ENCODE results near the gene APOBEC3C. TPM values are rescaled to one million over a fixed set of nuclear protein-coding genes. Genes with fewer than 3 reads are reported as not detected.
"Not testable (repeated sequence)": the region's sequence is repeated elsewhere in the genome, so short reads cannot be mapped to it uniquely, and the experiment has no call there.

APOBEC3C gene
- polyA plus RNA-seq, 1 donor from 2014 or later, result not detected

GRCh38 chr22:39055658-39056057 is 41.6 kb downstream of the APOBEC3C start:
- no peaks in the 10 kb centered on the region for H3K36me3 ChIP-seq (ENCODE audit: insufficient read depth, low read length)
- H3K27me3 ChIP-seq (ENCODE audit: insufficient read depth, low read depth, low read length), result no peaks in the 10 kb centered on the region
- no peak overlapping the region for H3K9ac ChIP-seq (ENCODE audit: low read length)
- no peak overlapping the region for H3K27ac ChIP-seq (ENCODE audit: low read length)
- TF ChIP-seq CTCF (IDR thresholded peaks at IDR 0.05; ENCODE audit: poor library complexity, severe bottlenecking), result no peak
- no peaks in the 10 kb centered on the region for H3K79me2 ChIP-seq (replicated peaks; ENCODE audit: insufficient read depth, low read length)
- no peak overlapping the region for H3K4me2 ChIP-seq (ENCODE audit: low read length)
- H3K9me3 ChIP-seq (ENCODE audit: low read length), result no peaks in the 10 kb centered on the region
- H2AFZ ChIP-seq (ENCODE audit: low read depth, low read length), result no peak overlapping the region
- no peaks in the 10 kb centered on the region for H3F3A ChIP-seq (ENCODE audit: insufficient read depth, low read length, poor library complexity, severe bottlenecking)
- H3K9me2 ChIP-seq (ENCODE audit: insufficient read depth, low read length), result no peaks in the 10 kb centered on the region
- H4K20me1 ChIP-seq (ENCODE audit: insufficient read depth), result no peaks in the 10 kb centered on the region
- no peak overlapping the region for H3K4me3 ChIP-seq (ENCODE audit: low read length)

- H3K36me3 ChIP-seq (ENCODE audit: insufficient read depth, low read length); H2AFZ ChIP-seq (ENCODE audit: low read depth, low read length); H3K27ac ChIP-seq (ENCODE audit: low read length); H3F3A ChIP-seq (ENCODE audit: insufficient read depth, low read length, poor library complexity, severe bottlenecking); H3K9ac ChIP-seq (ENCODE audit: low read length); H3K27me3 ChIP-seq (ENCODE audit: insufficient read depth, low read depth, low read length); H4K20me1 ChIP-seq (ENCODE audit: insufficient read depth); H3K4me3 ChIP-seq (ENCODE audit: low read length); H3K9me3 ChIP-seq (ENCODE audit: low read length); H3K9me2 ChIP-seq (ENCODE audit: insufficient read depth, low read length); H3K4me2 ChIP-seq (ENCODE audit: low read length); H3K79me2 ChIP-seq (replicated peaks; ENCODE audit: insufficient read depth, low read length): not testable (repeated sequence)
Observed at GRCh38 chr22:39061290-39061689, 47.2 kb downstream of the APOBEC3C start.

- not testable (repeated sequence) for H3K36me3 ChIP-seq (ENCODE audit: insufficient read depth, low read length); H3K4me2 ChIP-seq (ENCODE audit: low read length); H3K9me3 ChIP-seq (ENCODE audit: low read length); H3K4me3 ChIP-seq (ENCODE audit: low read length); H2AFZ ChIP-seq (ENCODE audit: low read depth, low read length); H3K9me2 ChIP-seq (ENCODE audit: insufficient read depth, low read length); H3F3A ChIP-seq (ENCODE audit: insufficient read depth, low read length, poor library complexity, severe bottlenecking); H4K20me1 ChIP-seq (ENCODE audit: insufficient read depth); H3K9ac ChIP-seq (ENCODE audit: low read length); H3K79me2 ChIP-seq (replicated peaks; ENCODE audit: insufficient read depth, low read length); H3K27me3 ChIP-seq (ENCODE audit: insufficient read depth, low read depth, low read length); H3K27ac ChIP-seq (ENCODE audit: low read length)
Observed at GRCh38 chr22:39061951-39062350, 47.9 kb downstream of the APOBEC3C start.

GRCh38 chr22:39063904-39064303 is 49.8 kb downstream of the APOBEC3C start:
- H3K4me2 ChIP-seq (ENCODE audit: low read length); H3K9me2 ChIP-seq (ENCODE audit: insufficient read depth, low read length); H3K79me2 ChIP-seq (replicated peaks; ENCODE audit: insufficient read depth, low read length); H4K20me1 ChIP-seq (ENCODE audit: insufficient read depth); H3K9me3 ChIP-seq (ENCODE audit: low read length); H3K36me3 ChIP-seq (ENCODE audit: insufficient read depth, low read length); H3K27ac ChIP-seq (ENCODE audit: low read length); H3K27me3 ChIP-seq (ENCODE audit: insufficient read depth, low read depth, low read length); H3F3A ChIP-seq (ENCODE audit: insufficient read depth, low read length, poor library complexity, severe bottlenecking); H2AFZ ChIP-seq (ENCODE audit: low read depth, low read length); H3K4me3 ChIP-seq (ENCODE audit: low read length); H3K9ac ChIP-seq (ENCODE audit: low read length): not testable (repeated sequence)

- not testable (repeated sequence) for H3K9ac ChIP-seq (ENCODE audit: low read length); H3K4me2 ChIP-seq (ENCODE audit: low read length); H3K27me3 ChIP-seq (ENCODE audit: insufficient read depth, low read depth, low read length); H4K20me1 ChIP-seq (ENCODE audit: insufficient read depth); H2AFZ ChIP-seq (ENCODE audit: low read depth, low read length); H3K27ac ChIP-seq (ENCODE audit: low read length); H3K36me3 ChIP-seq (ENCODE audit: insufficient read depth, low read length); H3K4me3 ChIP-seq (ENCODE audit: low read length); H3K79me2 ChIP-seq (replicated peaks; ENCODE audit: insufficient read depth, low read length); H3F3A ChIP-seq (ENCODE audit: insufficient read depth, low read length, poor library complexity, severe bottlenecking); H3K9me2 ChIP-seq (ENCODE audit: insufficient read depth, low read length); H3K9me3 ChIP-seq (ENCODE audit: low read length)
Observed at GRCh38 chr22:39066442-39067276, 52.6 kb downstream of the APOBEC3C start.

Measured in neural cell (in vitro differentiated cells).